Suppressor macrophage (primary cell): ENCODE results near the gene SORL1.
"Not testable (repeated sequence)": the region's sequence is repeated elsewhere in the genome, so short reads cannot be mapped to it uniquely, and the experiment has no call there.

ENCODE experiments used
- DNase-seq, 4 experiments: peaks; one replicate each; pipeline ENCODE4 v3.0.0-alpha.2; 2020 to 2022
- total RNA-seq, 17 experiments: gene quantifications; one replicate each; lab custom pipeline; 2026; ENCODE audit warnings: mixed read lengths in 6 of 17, inconsistent platforms in 3 of 17; lab: John Stamatoyannopoulos, UW

The SORL1 gene
- total RNA-seq, result 11.9 to 140 (median 37.5) reads per million in 17 experiments

DNA sequence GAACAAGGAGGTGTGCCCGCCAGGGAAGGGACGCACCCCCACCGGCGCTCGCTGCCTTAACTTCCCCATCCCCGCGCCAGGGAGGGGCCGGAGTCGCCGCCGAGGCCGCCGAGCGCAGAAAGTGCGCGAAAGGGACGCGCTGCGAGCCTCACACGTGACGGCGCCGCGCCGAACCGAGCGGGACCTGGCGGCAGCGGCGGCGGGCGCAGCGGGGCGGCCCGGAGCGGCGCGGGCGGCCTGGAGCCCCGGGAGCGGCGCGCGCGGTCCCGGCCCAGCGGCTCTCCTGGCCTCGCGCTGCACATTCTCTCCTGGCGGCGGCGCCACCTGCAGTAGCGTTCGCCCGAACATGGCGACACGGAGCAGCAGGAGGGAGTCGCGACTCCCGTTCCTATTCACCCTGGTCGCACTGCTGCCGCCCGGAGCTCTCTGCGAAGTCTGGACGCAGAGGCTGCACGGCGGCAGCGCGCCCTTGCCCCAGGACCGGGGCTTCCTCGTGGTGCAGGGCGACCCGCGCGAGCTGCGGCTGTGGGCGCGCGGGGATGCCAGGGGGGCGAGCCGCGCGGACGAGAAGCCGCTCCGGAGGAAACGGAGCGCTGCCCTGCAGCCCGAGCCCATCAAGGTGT lies at the start of gene SORL1:
Gene SORL1, plus strand, starts transcription at position 329 of the 623 bp plus-strand sequence. Its CDS starts 18 bp downstream, at position 347.
- peak; percentile 51 to 81 (median 69) for DNase-seq

DNA sequence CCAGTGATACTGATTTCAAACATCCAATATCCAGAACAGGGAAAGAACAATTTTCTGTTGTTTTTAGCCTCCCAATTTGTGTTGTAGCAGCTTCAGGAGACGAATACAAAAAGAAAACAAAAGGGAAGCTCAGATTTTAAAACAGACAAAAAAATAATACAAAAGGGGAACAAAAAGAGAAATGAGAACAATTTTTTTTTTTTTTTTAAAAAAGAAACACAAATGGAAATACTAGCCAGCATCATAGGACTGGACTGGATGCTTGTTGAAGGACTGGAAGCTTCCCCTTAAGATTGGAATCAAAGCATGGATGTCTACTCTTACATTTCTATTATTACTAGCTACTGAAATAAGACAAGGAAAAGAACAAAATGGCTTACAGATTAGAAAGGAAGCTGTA lies 46.5 kb upstream of the SORL1 start:
- peak; percentile 33 to 72 (median 58) for DNase-seq

GRCh38 chr11:121406291-121406690 lies 45.8 kb upstream of the SORL1 start:
- no peak for DNase-seq

GRCh38 chr11:121408830-121409229 lies 43.3 kb upstream of the SORL1 start:
- no peak for DNase-seq

- not testable (repeated sequence) for DNase-seq
Observed at GRCh38 chr11:121410041-121410440, 42.1 kb upstream of the SORL1 start.

DNA sequence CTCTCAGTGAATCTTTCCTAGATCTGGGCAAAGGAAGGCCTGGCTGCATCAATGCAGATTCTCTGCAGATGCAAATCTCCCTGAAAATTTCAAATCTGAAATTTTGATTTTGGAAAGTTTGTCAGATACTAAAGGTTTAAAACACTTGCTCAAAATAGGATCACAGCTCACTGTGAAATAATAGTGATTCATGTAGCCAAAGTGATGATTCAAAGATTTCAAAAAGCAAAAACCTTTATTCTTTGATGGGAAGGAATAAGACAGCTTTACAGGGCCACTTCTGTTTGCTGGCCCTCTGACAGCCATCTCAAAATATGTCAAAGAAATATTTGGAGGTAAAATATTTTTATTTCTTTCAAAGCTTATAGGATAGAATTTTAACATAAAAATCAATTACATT lies 40.8 kb upstream of the SORL1 start:
- not testable (repeated sequence) for DNase-seq

DNA sequence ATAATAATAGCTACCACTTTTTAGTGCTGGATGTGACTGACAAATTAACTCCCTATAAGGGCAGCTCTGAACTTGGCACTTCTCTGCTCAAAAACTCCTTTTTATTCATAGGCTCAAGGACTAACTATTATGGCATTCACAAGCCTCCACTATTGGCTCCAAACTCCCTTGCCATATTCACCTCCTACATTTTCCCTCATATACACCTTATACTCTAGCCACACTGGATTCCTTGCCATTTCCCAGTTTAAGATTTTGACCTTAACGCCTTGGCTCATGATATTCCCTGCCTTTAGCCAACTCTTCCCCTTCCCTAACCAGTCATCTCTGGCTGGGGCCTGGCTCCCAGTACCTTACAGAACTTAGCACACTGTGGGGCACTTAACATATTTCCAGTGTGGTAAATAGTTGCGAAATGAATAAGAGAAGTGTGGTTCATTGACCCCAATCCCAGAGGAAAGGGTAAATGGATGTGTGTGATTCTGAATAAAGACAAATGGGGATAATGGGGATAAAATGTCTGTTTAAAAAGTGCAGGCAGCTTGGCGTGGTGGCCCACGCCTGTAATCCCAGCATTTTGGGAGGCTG lies 40.0 kb upstream of the SORL1 start:
- no peak for DNase-seq

DNA sequence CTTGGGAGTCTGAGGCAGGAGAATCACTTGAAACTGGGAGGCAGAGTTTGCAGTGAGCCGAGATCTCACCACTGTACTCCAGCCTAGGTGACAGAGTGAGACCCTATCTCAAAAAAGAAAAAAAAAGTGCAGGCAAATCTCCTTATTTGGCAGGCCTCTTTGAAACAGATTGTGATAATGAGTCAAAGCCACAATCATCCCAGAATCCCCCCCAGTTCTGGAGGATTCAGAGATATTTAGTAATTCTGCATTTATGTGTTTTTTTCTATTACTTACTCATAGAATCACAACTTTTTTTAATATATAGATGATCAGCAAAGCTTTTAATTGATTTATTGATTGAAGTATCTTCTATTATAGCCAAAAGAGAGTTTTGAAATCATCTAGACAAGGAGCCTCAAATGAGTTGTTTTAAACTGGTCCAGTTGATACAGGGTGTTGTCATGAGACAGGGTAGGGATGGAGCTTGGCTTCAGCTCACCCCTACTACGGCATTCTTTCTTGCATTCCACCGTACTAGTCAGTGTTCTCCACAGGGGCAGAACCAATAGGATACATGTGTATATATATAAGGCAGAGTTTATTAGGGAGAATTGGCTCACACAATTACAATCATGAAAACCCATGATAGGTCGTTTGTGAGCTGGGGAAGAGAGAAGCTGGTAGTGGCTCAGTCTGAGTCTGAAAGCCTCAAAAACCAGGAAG lies 39.3 kb upstream of the SORL1 start:
- DNase-seq, result no peak

DNA sequence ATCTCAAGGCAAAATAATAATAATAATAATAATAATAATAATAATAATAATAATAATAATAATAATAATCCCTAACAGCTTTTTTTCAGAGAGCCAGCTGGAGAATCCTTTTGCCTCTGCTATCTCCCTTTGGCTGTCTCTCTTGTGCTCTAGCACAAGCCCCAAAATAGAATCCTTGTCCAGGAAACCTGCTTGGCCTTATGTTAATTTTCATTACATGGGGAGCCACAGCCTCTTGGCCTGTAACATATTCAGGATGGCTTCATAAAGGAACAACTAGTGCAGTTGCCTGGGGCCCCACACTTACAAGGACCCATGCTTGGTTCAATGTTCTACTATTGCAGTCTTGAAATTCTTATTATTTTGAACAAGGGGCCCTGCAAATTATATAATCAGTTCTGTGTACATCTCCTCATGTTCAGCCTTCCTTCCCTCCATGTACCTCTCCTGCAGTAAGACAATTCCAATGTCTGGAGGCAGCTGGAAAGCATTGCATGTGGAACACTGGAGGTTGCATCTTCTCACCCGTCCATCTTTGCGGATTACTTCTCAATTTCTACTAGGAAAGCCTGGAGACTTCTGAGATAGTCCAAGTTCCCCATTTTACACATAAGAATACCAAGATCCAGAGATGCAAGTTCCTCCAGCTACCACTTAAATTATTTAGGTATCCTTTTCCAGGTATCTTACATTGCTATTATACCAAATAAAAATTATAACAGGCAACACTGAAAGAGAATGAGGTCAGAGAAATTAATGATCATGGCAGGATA lies 37.8 kb upstream of the SORL1 start:
- peak; percentile 23 to 74 (median 53) for DNase-seq

DNA sequence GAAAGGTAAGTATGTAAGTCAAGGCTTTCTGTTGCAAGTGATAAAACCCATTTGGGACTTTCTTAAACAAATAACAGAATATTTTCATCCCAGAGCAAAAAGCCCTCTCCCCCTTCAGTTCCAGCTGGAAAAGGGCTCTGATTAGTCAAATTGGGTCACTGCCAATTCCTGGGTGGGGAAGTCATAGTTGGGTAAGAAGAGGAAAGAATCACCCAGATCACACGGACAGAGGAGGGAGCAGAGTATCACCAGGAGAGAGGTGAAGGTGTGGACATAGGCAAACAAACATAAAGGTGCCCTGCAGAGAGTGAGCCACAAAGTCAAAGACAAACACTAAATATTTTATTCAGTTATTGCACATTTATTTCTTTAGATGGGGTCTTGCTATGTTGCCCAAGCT lies 36.3 kb upstream of the SORL1 start:
- peak; percentile 53 to 74 (median 66) for DNase-seq

DNA sequence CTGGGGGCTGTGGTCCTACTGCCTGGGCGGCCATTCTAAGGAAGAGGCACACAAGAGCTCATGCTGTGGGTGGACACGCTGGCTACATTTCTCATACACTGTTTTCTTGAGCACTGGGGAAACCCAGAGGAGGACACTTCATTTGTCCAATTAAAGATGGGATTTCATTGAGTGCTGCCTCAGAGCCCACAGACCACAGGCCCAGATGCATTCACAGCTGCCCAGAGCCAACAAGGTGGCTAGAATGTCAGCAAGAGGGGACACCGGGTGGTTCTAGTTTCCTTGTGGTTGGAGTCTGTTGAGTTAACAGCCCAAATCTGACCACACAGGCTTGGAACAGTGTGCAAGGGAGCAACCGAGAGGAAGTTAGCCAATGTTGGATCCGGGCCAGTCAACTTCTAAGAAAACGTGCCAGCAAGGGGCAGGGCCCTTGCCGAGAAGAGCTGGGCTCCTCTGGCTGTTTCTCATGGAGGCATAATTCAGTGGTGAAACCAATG lies 35.0 kb upstream of the SORL1 start:
- peak; percentile 93 to 97 (median 95) for DNase-seq

DNA sequence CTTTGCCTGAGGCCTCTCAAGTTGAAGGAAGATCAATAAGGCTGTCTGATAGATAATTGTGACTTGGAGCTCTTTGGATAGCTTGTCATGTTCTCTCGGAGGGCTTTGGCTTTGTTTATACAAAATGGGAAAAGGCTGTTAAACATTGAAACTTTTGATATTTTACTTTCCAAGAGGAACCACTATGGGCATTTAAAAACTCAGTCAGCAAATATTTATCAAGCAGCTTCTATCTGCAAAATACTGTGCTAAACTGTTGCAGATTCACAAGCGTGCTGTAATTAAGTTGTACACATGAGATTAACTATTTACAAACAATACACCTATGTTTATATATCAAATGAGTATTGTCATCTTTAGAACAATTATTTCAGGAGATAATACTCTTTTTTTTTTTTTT lies 34.5 kb upstream of the SORL1 start:
- DNase-seq, result peak in 1 of 4 experiments; percentile 37

GRCh38 chr11:121418625-121419114 lies 33.4 kb upstream of the SORL1 start:
- peak; percentile 78 to 94 (median 87) for DNase-seq

DNA sequence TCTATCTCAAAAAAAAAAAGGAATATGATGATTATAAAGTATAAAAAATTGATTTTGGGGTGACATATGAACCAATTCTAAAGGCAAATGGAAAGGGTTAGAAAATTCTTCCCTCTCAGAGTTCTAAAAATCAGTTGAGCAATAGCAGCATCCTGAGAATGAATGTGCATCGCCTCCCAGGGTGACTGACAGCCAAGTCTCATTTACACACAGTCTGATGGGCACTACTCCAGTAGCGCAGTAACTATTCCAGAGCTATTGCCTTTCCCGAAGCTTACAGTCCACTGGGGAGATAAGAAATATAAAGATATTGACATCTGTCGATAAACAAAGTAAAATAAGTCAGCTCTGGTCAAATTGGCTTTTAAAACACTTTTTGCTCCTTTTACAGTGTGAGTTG lies 32.3 kb upstream of the SORL1 start:
- no peak for DNase-seq

DNA sequence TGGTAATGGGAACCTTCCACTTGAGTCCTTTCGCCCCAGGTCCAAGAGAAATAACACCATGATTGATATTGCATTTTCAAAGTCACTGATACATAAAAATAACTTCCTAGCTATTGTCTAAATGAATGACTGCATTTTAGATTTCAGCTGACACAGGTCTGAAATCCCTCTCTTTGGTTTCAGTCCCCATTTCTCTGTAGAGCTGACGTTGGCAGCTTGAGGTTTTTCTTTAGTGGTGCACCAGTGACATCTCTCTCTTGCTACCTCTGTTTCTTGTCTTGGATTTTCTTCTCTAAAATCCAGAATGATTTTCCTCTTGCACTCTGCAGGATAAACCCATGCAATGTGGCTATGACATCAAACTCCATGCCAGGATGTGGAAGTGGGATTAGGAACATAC lies 31.7 kb upstream of the SORL1 start:
- no peak for DNase-seq

DNA sequence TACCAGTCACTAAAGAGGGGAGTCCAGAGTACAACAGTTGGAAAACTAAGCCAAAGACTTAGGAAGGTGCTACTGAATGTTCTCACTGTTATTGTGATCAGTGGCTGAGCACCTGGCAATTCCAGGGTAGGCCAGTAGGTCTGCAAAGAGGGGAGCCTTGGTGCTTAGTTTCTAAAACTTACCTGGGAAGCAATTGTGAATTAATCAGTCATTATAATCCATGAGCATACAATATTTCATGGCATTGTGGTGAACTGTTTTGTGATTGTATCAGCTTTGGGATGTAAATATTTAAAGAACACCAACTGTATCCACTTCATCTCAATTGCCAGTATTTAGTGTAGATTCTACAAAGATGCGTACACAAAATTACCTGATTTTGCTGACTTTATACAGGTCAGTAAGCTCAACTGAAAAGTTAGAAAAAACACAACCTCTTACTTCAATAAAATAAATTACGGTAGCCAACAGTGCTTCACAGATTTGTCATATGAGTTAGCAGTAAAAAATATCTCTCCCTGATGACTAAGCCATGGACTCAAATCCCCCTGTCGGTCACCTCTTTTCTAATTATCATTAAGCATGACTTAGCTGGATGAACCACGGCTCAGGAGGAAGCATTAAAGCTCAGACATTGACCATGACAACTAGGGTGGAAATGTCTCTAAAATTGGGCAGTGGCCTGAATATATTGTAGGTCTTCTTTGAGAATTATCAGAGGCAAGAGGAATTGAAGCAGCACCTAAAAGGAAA lies 30.8 kb upstream of the SORL1 start:
- peak; percentile 35 to 74 (median 58) for DNase-seq

GRCh38 chr11:121422675-121423074 lies 29.4 kb upstream of the SORL1 start:
- DNase-seq, result peak; percentile 53 to 81 (median 70)

GRCh38 chr11:121425828-121426227 lies 26.3 kb upstream of the SORL1 start:
- DNase-seq, result no peak

GRCh38 chr11:121426476-121427399 lies 25.4 kb upstream of the SORL1 start:
- DNase-seq, result peak; percentile 42 to 77 (median 50)

- DNase-seq, result no peak
Observed at GRCh38 chr11:121427400-121427744, 24.7 kb upstream of the SORL1 start.

DNA sequence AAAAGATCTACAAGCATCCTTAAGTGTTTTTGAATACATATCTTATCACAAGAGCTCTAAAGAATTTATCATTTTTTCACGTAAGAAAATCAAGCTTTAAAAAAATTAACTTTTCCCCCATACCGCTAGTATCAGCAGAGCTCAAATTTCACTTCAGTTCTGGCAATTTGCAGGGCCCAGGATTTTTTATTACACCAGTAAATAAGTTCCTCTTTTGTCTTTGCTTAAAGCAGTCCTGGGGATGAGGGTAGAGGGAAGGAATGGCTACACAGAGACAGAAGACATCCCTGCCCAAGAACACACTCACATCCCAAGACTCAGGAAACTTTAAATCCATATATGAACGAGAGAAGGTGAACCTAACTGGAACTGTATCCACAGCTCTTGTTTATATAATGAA lies 22.6 kb upstream of the SORL1 start:
- peak in 3 of 4 experiments; percentile 44 to 70 (median 54) for DNase-seq
